Mesendoderm (in vitro differentiated cells): Measurements from ENCODE around the gene VIPR2.
A peak's percentile ranks its signal among the peaks of the same experiment; 100 is the strongest.

Source experiments
- DNase-seq: peaks from one replicate; pipeline ENCODE4 v3.0.0; 2013
- H2AK5ac ChIP-seq: 2 replicates; pipeline ENCODE4 v1.6.1; 2013; ENCODE audit warnings: low read length, inconsistent platforms
- H2BK120ac ChIP-seq: 2 replicates; pipeline ENCODE4 v1.6.1; 2013; ENCODE audit warnings: low read depth, mild to moderate bottlenecking, low read length, moderate library complexity, mixed read lengths
- H2BK15ac ChIP-seq: replicated peaks from 2 replicates; pipeline ENCODE4 v1.6.1; 2013; ENCODE audit warnings: low read depth, mild to moderate bottlenecking, moderate library complexity
- H2BK5ac ChIP-seq: 2 replicates; pipeline ENCODE4 v1.6.1; 2013; ENCODE audit warnings: low read length, inconsistent platforms
- H3K18ac ChIP-seq: 2 replicates; pipeline ENCODE4 v1.6.1; 2013; ENCODE audit warnings: mild to moderate bottlenecking, low read length, mixed read lengths
- H3K23ac ChIP-seq: one replicate; pipeline ENCODE4 v1.6.1; 2013; ENCODE audit warnings: low read length
- H3K27ac ChIP-seq: 2 replicates; pipeline ENCODE4 v1.5.1; 2013; ENCODE audit warnings: low read depth, mild to moderate bottlenecking, inconsistent platforms, low read length, moderate library complexity
- H3K27me3 ChIP-seq: 2 replicates; pipeline ENCODE4 v1.6.1; 2013; ENCODE audit warnings: low read length, control low read depth, mild to moderate bottlenecking, inconsistent platforms; ENCODE audit not compliant: insufficient read depth, poor library complexity
- H3K36me3 ChIP-seq: 2 replicates; pipeline ENCODE4 v1.6.1; 2013; ENCODE audit warnings: low read length, inconsistent platforms; ENCODE audit not compliant: control insufficient read depth, insufficient read depth
- H3K4ac ChIP-seq: one replicate; pipeline ENCODE4 v1.6.1; 2013; ENCODE audit warnings: low read depth, mild to moderate bottlenecking, low read length, moderate library complexity
- H3K4me1 ChIP-seq: 2 replicates; pipeline ENCODE4 v1.6.1; 2013; ENCODE audit warnings: low read depth, low read length, inconsistent platforms; ENCODE audit not compliant: control insufficient read depth
- H3K4me2 ChIP-seq: 2 replicates; pipeline ENCODE4 v1.6.1; 2013; ENCODE audit warnings: low read length
- H3K4me3 ChIP-seq: 2 replicates; pipeline ENCODE4 v1.5.1; 2013; ENCODE audit warnings: mild to moderate bottlenecking, low read length
- H3K56ac ChIP-seq: one replicate; pipeline ENCODE4 v1.6.1; 2013; ENCODE audit warnings: low read length
- H3K79me1 ChIP-seq: 2 replicates; pipeline ENCODE4 v1.6.1; 2013; ENCODE audit warnings: low read length, inconsistent platforms
- H3K79me2 ChIP-seq: 2 replicates; pipeline ENCODE4 v1.6.1; 2013; ENCODE audit warnings: mild to moderate bottlenecking, low read length; ENCODE audit not compliant: control insufficient read depth, insufficient read depth
- H3K9ac ChIP-seq: 2 replicates; pipeline ENCODE4 v1.6.1; 2013; ENCODE audit warnings: low read length, inconsistent platforms
- H4K5ac ChIP-seq: one replicate; pipeline ENCODE4 v1.6.1; 2013; ENCODE audit warnings: low read length
- H4K8ac ChIP-seq: one replicate; pipeline ENCODE4 v1.6.1; 2013; ENCODE audit warnings: low read depth, mild to moderate bottlenecking, control low read depth, low read length, moderate library complexity
- WGBS: extraction: QIAGEN DNeasy Blood & Tissue Kit; methylation state at CpG from one replicate; pipeline ENCODE4 v1.1.7; 2013; ENCODE audit warnings: low lambda C conversion rate, missing lambda C conversion rate; ENCODE audit not compliant: insufficient coverage; ENCODE audit errors: extremely low coverage; 5-methylcytosine and 5-hydroxymethylcytosine counted together

VIPR2 gene

GRCh38 chr7:159098811-159099655 is 45.6 kb downstream of the VIPR2 start:
- Histone ChIP-seq H3K4me1 (peaks cover 4% of the 10 kb centered on the region), H4K8ac (no peak overlapping the region), H3K23ac (no peak overlapping the region), H2BK5ac (no peak overlapping the region), H3K56ac (peak overlapping the region; percentile 59), H3K36me3 (no peaks in the 10 kb centered on the region), H2AK5ac (no peak overlapping the region), H3K27ac (no peak overlapping the region), H3K79me2 (no peaks in the 10 kb centered on the region), H4K5ac (no peak overlapping the region), H3K4ac (no peak overlapping the region), H3K9ac (no peak overlapping the region), H3K4me2 (no peak overlapping the region), H2BK15ac (no peak overlapping the region), H3K4me3 (no peak overlapping the region), H2BK120ac (no peak overlapping the region), H3K18ac (peak overlapping the region; percentile 29), H3K79me1 (no peaks in the 10 kb centered on the region), H3K27me3 (no peaks in the 10 kb centered on the region)
- peak; percentile 74 for DNase-seq
- WGBS: no CpG with 5 or more reads among the region's 22 CpGs

- no peak overlapping the region for H2BK5ac ChIP-seq
- no peaks in the 10 kb centered on the region for H3K27me3 ChIP-seq
- WGBS: no CpG with 5 or more reads among the region's 6 CpGs
- no peaks in the 10 kb centered on the region for H3K79me2 ChIP-seq
- H3K4me2 ChIP-seq: no peak overlapping the region
- no peak overlapping the region for H2BK120ac ChIP-seq
- H3K36me3 ChIP-seq: no peaks in the 10 kb centered on the region
- no peak overlapping the region for H4K8ac ChIP-seq
- H3K4me3 ChIP-seq: no peak overlapping the region
- no peak overlapping the region for H3K23ac ChIP-seq
- H3K9ac ChIP-seq: no peak overlapping the region
- H2BK15ac ChIP-seq: no peak overlapping the region
- no peak overlapping the region for H4K5ac ChIP-seq
- H2AK5ac ChIP-seq: no peak overlapping the region
- DNase-seq: no peak
- H3K18ac ChIP-seq: no peak overlapping the region
- no peaks in the 10 kb centered on the region for H3K79me1 ChIP-seq
- peaks cover 4% of the 10 kb centered on the region for H3K4me1 ChIP-seq
- no peak overlapping the region for H3K27ac ChIP-seq
- H3K4ac ChIP-seq: no peak overlapping the region
- no peak overlapping the region for H3K56ac ChIP-seq
These were observed 46.3 kb downstream of the VIPR2 start for GRCh38 chr7:159098424-159098786.

- H2BK15ac ChIP-seq: no peak overlapping the region
- H3K18ac ChIP-seq: no peak overlapping the region
- H3K4me1 ChIP-seq: peaks cover 4% of the 10 kb centered on the region
- no peak overlapping the region for H2AK5ac ChIP-seq
- H3K27ac ChIP-seq: no peak overlapping the region
- no peak overlapping the region for H3K9ac ChIP-seq
- H3K4me3 ChIP-seq: no peak overlapping the region
- H3K4ac ChIP-seq: no peak overlapping the region
- WGBS: no CpG with 5 or more reads among the region's 23 CpGs
- DNase-seq: no peak
- H3K23ac ChIP-seq: no peak overlapping the region
- H3K36me3 ChIP-seq: no peaks in the 10 kb centered on the region
- H3K4me2 ChIP-seq: no peak overlapping the region
- no peaks in the 10 kb centered on the region for H3K79me2 ChIP-seq
- H2BK5ac ChIP-seq: no peak overlapping the region
- H3K27me3 ChIP-seq: no peaks in the 10 kb centered on the region
- no peak overlapping the region for H4K8ac ChIP-seq
- H2BK120ac ChIP-seq: no peak overlapping the region
- peak overlapping the region; percentile 11 for H3K56ac ChIP-seq
- H3K79me1 ChIP-seq: no peaks in the 10 kb centered on the region
- no peak overlapping the region for H4K5ac ChIP-seq
These were observed 46.8 kb downstream of the VIPR2 start for GRCh38 chr7:159097661-159098423.

- H3K9ac ChIP-seq: no peak overlapping the region
- H3K4ac ChIP-seq: no peak overlapping the region
- H3K56ac ChIP-seq: no peak overlapping the region
- H4K5ac ChIP-seq: no peak overlapping the region
- H2BK5ac ChIP-seq: no peak overlapping the region
- H2AK5ac ChIP-seq: no peak overlapping the region
- no peaks in the 10 kb centered on the region for H3K27me3 ChIP-seq
- peaks cover 4% of the 10 kb centered on the region for H3K4me1 ChIP-seq
- no peaks in the 10 kb centered on the region for H3K79me1 ChIP-seq
- H2BK120ac ChIP-seq: no peak overlapping the region
- no peaks in the 10 kb centered on the region for H3K36me3 ChIP-seq
- H2BK15ac ChIP-seq: no peak overlapping the region
- no peak for DNase-seq
- H3K18ac ChIP-seq: no peak overlapping the region
- H3K27ac ChIP-seq: no peak overlapping the region
- H3K4me2 ChIP-seq: no peak overlapping the region
- H3K79me2 ChIP-seq: no peaks in the 10 kb centered on the region
- no CpG with 5 or more reads among the region's 27 CpGs for WGBS
- no peak overlapping the region for H3K23ac ChIP-seq
- no peak overlapping the region for H3K4me3 ChIP-seq
- H4K8ac ChIP-seq: no peak overlapping the region
These were observed 47.7 kb downstream of the VIPR2 start for GRCh38 chr7:159096736-159097581.

GRCh38 chr7:159095979-159096411 is 48.7 kb downstream of the VIPR2 start:
- H3K79me2 ChIP-seq: no peaks in the 10 kb centered on the region
- no peak overlapping the region for H3K4me3 ChIP-seq
- no peak overlapping the region for H4K8ac ChIP-seq
- H3K27me3 ChIP-seq: no peaks in the 10 kb centered on the region
- no peak overlapping the region for H4K5ac ChIP-seq
- peaks cover 4% of the 10 kb centered on the region for H3K4me1 ChIP-seq
- no peak overlapping the region for H3K4ac ChIP-seq
- no peak overlapping the region for H3K23ac ChIP-seq
- no peak overlapping the region for H2BK5ac ChIP-seq
- H3K56ac ChIP-seq: no peak overlapping the region
- no peak overlapping the region for H3K4me2 ChIP-seq
- no peaks in the 10 kb centered on the region for H3K36me3 ChIP-seq
- no peaks in the 10 kb centered on the region for H3K79me1 ChIP-seq
- no peak for DNase-seq
- no CpG with 5 or more reads among the region's 14 CpGs for WGBS
- H3K27ac ChIP-seq: no peak overlapping the region
- no peak overlapping the region for H2AK5ac ChIP-seq
- H2BK15ac ChIP-seq: no peak overlapping the region
- H3K9ac ChIP-seq: no peak overlapping the region
- H2BK120ac ChIP-seq: no peak overlapping the region
- no peak overlapping the region for H3K18ac ChIP-seq
